Measurements from ENCODE around the gene PKNOX1.
A peak's percentile ranks its signal among the peaks of the same experiment; 100 is the strongest.
"Not testable (repeated sequence)": the region's sequence is repeated elsewhere in the genome, so short reads cannot be mapped to it uniquely, and the experiment has no call there.

PKNOX1 gene

DNA sequence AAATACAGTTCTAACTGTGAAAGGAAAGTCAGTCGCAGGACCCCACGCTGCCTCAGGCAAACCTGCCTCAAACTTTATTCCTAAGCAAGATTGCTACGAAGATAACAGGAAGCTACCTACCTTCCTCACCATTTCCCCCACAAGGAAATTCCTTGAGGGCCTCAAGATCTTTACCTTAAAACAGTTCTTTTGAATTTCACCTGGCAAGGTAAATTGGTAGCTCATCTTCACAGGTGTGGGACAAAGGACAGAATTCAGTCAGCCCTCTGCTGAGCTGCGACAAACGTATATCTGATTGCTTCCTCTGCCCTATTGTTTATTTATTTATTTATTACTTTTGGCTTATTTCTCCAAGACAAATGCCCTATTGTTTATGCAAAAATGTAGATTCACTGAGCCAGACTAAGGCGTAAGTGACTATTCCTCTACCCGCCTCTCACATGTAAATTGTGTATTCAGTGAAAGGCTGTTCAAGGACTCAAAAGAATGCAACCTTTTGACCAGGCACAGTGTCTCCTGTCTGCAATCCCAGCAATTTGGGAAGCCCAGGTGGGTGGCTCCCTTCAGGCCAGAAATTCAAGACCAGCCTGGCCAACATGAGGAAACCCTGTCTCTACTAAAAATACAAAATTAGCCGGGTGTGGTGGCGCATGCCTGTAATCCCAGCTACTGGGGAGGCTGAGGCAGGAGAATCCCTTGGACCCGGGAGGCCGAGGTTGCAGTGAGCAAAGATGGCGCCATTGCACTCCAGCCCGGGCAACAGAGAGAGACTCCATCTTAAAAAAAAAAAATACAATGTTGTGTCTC, 17.3 kb upstream of the PKNOX1 start:
- DNase-seq (ENCODE audit: low read depth): no peak

DNA sequence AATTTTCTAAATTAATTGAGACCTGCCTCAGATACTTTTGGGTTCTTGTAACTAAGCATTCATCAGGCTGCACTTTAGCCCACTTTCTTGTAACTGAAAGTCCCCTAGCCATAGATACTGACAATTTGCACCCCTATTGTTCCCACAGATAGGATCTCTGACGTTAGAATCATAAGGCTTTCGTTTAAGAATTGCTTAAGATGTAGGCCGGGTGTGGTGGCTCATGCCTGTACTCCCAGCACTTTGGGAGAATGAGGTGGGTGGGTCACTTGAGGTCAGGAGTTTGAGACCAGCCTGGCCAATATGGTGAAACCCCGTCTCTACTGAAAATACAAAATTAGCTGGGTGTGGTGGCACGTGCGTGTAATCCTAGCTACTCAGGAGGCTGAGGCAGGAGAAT, 16.2 kb upstream of the PKNOX1 start:
- DNase-seq (ENCODE audit: low read depth): not testable (repeated sequence)

DNA sequence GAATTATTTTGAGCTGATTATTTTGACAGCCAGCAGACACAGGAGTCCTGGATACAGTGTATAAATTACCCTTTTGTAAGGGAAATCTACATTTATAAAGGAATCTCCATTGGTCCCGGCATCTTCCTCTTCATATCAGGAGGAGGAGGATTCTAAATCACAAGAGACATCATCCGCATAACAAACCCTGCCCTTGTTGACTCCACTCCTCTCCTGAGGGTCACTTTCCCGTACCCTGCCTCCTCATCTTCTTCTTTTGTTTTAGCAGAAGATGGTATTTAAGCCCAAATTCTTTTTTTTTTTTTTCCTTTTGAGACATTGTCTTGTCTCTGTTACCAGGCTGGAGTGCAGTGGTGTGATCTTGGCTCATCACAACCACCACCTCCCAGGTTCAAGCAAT, 14.6 kb upstream of the PKNOX1 start:
- no peak for DNase-seq (ENCODE audit: low read depth)

DNA sequence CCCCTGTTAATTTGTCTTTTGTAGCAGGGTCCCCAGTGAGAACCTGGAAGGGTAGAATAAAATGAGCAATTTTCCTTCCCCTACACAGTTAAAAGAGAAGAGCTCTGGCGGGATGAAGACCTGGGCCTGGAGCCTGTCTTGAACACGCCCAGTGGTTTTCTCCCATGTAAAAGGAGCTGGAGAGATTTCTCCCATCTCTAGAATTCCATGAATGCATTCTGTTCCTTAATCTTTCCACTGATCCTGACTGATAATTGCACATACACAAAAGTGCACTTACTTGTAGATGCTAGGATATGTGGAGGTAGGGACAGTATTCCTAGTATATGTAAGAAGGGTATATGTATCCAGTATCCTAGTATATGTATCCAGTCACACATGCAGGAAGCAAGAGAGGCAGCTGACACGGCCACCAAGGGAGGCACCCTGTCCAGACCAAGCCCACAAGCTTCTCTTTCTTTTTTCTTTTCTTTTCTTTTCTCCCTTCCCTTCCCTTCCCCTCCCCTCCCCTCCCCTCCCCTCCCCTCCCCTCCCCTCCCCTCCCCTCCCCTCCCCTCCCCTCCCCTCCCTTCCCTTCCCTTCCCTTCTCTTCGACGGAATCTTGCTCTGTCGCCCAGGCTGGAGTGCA, 11.9 kb upstream of the PKNOX1 start:
- DNase-seq (ENCODE audit: low read depth): no peak

DNA sequence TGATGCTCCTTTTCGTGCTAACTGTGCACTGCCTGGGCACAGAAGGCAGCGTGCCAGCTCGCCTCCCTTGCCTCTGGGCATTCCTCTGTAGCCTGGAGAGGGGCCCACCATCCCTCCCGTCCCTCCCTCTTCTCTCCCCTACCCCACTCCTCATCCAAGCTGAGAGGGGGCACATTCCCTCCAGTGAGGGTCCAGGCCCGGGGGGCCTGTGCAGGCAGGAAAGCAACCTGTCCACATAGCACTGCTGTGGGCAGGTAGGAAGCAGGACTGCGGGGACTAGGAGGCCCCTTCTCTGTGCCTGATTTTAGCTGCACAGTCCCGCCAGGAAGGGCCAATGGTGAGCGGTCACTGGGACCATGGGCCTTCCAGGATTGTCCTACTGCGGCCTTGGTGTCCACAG, 10.3 kb upstream of the PKNOX1 start:
- DNase-seq (ENCODE audit: low read depth): no peak

DNA sequence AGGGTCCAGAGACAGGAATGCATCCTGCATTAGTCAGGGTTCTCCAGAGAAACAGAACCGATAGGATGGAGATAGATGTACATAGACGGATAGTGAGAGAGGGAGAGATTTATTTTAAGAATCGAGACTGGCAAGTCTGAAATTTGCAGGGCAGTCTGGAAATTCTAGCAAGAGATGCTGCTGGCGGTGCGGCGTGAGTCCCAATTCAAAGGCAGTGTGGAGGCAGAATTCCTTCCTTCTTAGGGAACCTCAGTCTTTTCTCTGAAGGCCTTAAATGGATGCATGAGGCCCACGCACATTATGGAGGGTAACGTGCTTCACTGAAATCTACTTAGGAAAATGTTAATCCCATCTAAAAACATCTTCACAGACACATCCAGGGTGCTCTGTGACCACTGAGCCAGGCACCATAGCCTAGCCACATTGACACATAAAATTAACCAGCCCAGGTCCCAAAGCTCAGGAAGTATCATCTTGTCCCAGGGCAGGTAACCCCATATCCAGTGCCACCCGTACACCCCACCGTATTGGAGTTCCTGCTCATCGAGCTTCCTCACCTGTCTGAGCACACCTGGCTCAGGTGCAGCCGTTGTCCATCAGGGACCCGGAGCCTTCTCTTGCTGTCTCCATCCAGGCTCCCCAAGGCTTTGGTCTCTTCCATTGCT, 9.7 kb upstream of the PKNOX1 start:
- DNase-seq (ENCODE audit: low read depth): no peak

DNA sequence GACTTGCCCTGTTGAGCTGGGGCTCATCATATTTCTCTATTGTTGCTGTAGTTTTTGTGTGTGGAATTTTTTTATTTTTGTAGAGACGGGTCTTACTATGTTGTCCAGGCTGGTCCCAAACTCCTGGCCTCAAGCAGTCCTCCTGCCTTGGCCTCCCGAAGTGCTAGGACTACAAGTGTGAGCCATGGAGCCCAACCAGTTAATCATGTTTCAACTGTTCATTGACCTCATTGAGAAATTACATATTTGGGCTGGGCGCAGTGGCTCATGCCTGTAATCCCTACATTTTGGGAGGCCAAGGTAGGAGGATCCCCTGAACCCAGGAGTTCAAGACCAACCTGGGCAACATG, 9.2 kb upstream of the PKNOX1 start:
- DNase-seq (ENCODE audit: low read depth): no peak

DNA sequence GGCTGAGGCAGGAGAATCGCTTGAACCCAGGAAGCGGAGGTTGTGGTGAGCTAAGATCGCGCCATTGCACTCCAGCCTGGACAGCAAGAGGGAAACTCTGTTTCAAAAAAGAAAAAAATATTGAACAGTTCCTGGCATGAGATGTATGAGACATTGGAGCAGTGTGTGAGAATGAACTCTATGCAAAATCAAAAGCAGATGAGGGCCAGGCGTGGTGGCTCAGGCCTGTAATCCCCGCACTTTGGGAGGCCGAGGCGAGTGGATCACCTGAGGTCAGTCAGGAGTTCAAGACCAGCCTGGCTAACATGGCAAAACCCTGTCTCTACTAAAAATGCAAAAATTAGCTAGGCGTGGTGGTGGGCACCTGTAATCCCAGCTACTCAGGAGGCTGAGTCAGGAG, 6.7 kb upstream of the PKNOX1 start:
- not testable (repeated sequence) for DNase-seq (ENCODE audit: low read depth)

DNA sequence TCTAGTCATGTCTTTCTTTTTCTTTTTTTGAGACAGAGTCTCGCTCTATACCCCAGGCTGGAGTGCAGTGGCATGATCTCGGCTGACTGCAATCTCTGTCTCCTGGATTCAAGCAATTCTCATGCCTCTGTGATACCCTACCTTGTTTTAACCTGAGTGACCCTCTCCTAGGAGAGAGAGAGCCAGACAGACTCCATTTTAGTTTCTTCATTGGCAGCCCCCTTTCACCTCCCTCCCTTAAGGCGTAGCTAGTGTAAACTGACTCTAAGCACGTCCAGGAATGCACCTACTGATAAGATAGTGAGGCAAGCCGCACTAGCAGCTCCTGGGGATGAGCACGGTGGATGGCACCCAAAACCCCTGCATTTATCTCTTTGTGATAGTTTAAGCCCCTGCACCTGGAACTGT, 5.2 kb upstream of the PKNOX1 start:
- no peak for DNase-seq (ENCODE audit: low read depth)

DNA sequence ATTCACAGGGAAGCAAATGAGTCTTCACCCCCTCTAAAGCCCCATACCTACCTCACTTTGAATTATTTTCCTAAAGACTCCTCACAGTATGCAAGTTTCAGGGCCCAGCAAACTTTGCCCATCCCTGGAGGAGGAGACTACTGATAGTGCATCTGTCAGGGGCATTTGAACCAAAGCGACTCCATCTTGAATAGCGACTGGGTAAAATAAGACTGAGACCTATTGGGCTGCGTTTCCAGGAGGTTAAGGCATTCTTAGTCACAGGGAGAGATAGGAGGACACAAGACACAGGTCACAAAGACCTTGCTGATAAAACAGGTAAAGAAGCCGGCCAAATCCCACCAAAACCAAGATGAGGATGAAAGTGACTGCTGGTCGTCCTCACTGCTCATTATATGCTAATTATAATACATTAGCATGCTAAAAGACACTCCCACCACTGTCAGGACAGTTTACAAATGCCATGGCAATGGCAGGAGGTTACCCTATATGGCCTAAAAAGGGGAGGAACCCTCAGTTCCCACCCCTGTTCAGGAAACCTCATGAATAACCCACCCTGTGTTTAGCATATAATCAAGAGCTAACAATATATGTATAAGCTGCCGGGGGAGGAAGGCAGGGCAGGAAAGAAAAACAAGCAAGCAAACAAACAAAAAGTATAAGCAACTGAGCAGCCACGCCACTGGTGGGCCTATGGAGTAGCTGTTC, 3.3 kb upstream of the PKNOX1 start:
- no peak for DNase-seq (ENCODE audit: low read depth)

DNA sequence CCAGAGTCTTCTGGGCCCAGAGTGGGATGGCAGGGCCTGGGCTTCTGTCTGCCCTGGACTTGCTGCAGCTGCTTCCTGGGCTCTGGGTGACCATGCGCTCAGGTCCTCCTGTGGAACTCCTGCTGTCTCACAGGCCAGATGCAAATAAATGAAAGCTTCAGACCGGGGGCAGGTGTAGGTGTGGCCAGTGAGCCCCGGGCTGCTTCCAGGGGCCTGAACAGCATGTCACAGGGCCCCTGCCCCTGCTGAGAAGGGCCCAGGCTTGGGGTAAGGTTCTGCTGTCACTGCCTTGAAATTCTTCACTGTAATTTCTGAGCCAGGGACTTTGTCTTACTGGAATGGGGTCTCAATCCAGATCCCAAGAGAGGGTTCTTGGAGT, 2.5 kb upstream of the PKNOX1 start:
- no peak for DNase-seq (ENCODE audit: low read depth)

DNA sequence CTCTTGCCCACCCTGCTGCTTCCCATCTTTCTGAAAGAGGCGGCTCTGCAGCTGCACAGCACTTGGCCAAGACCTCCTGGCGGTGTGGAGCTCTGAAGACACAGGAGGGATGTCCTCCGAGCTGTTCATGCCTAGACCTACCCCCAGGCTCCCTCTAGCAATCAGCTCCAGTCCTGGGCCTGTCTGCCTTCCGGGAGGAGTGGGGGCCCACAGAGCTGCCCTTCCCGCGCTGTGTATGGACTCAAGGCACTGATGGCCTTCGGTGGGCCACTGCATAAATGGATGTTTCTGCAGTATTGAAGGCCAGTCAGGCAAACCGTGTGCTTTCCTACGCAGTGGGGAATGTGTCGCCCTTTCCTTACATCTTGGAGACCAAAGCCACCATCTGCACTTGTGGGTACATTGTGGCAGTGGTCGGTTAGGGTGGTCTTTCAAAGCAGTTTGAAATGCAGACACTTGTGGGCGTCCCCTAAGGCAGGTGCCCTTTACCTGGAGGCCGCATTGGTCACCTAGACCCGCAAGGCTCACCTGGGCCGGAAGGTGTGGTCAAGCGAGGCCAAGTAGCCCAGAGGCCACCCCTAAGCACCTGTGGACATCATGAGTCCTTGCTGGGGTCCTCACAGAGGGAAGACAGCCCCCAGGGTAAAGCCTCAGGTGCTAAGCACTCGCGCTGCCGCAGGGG, 912 bp upstream of the PKNOX1 start:
- no peak for DNase-seq (ENCODE audit: low read depth)

DNA sequence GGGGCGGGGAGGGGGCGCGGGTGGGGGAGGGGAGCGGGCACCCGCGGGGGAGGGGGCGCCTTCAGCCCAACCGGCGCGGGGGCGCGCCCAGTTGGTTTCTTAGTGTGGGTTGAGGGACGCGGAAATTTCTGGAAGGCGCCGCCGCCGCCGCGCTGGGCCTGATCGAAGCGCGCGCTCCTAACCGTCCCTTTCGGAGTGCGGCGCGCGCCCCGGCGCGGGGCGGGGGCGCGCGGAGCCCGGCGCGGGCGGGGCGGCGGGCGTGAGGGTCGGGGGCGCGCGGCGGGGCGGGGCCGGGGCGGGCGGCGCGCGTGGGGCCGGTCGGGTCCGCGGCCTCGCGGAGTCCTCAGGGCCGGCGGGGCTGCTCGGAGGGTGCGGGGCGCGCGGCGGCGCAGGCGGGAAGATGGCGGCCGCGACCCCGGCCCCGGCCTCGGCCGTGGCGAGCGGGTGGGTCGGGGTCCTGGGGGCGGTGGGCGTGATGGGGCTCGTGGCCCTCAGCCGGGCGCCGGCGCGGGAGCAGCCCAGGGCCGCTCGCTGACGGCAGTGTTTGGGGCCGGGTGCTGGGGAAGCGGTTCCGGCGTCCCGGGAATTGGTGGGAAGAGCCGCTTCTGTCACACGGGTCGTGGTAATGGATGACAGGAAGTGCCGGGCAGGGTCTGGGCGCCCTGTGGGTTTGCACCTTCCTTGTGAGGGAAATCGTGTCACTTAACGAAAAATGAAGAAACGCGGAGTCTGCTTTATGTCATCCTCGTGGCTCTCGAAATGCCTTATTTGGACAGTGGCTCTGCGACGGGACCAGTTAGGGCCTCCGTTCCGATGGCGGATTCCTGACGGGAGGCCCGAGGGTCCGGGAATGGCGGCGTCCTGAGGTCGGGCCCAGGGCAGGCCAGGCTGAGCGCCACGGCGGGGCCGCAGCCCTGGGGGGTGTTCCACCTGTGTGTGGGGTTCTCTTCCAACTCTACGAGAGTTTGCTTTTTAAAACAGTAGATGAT, 764 bp downstream of the PKNOX1 start:
- DNase-seq (ENCODE audit: low read depth): peak; percentile 63

DNA sequence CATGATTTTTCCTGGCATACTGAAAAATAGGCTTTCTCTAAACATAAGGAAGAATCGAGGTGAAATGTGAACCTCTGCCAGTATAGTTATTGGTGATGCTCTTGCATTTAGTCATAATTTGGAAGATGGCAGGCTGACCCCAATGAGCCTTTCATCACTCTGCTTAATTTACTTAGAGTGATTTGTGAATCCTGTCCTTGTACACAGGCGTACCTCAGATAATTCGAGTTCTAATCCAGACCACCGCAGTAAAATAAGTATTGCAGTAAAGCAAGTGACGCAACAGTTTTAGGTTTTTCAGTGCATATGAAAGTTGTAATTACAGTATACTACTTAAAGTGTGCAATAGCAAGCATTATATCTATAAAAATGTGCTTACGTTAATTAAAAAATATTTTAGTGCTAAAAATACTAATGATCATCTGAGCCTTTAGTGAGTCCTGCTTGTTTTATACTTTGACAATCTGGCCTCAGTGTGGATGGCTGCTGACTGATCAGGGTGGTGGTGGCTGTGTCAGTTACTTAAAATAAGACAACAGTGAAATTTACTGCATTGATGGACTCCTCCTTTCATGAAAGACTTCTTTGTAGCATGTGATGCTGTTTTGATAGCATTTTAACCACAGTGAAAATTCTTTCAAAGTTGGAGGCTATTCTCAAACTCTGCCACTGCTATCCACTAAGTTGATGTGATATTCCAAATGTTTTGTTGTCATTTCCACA, 1.7 kb downstream of the PKNOX1 start:
- no peak for DNase-seq (ENCODE audit: low read depth)

DNA sequence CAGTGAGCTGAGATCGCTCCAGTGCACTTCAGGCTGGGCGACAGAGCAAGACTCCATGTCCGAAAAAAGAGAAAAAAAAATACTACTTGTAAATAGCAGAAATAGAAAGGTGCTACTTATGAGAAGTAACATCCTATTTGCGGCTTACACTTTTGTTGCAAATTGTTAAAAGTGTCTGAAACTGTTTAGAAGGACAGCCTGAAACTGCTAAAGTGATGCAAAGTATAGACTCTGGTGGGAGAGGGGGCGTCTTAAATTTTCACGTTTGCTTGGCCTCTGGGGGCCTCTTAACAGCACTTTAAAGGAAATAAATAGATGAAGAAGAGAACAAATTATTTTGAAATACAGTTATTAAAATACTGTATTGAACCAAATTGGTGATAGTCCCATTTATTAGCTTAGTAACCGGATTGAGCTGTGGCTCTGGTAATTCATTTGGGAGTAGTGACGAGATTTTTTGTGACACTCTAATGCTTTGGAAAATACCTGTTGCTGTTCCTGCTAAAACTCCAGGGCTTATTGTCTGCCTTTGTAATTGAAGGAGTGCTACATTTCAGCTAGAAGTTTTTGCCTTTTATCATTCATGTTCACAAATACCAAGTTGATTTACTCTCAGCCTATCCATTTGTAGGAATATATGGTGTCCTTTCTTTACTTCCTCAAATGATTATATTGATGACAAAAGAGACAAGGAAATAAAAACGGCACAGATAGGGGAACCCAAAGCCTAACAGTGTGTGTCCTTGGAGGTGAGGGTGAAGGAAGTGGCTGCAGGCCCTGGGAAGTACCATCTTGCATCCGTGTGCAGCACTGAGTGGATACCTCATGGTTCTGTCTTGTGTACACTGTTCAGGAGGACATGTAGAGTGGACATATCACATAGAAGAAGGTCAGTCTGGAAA, 6.2 kb downstream of the PKNOX1 start:
- DNase-seq (ENCODE audit: low read depth): no peak

DNA sequence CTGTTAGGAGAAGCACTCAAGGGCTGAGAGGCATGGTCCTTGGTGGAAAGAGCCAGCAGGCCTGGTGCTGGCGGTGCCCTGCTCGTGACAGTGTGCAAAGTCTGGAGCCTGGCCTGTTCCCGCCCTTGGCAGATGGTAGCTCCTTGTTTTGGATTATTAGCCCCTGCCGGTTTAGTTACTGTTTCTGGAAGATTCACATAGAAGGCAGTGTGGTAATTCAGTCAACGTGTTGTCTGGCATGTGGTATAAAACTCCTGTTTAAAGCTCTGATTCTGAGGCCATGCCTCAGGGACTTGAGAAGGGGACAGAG, 6.8 kb downstream of the PKNOX1 start:
- DNase-seq (ENCODE audit: low read depth): no peak

DNA sequence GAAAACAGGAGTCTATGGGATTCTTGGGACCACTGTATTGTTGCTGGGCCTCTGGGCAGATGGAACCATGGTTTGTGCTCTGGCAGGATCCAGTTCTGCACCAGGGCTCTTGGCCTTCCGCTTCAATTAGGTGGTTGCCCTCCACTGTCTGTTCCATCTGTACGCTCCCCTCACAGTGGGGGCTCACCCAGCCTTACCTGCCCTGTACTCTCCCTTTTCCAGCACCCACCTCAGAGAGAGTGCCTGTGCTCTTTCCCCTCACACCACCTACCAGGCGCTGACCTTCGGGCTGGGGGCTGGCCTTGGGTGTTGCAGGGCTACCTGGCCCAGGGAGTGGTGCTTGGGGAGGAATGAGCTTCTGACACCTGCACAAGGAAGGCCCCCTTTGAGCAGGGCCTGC, 7.5 kb downstream of the PKNOX1 start:
- DNase-seq (ENCODE audit: low read depth): no peak

DNA sequence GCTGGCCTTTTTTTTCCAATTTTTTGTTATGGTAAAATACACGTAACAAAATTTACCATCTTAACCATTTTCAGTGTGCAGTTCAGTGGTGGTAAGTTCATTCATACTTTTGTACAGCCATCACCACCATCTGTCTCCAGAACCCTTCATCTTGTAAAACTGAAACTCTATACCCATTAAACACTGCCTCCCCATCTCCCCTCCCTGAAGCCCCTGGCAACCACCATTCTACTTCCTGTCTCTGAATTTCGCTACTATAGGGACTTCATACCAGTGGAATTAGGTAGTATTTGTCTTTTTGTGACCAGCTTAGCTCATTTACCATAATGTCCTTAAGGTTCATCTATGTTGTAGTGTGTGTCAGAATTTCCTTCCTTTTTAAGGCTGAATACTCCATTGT, 8.7 kb downstream of the PKNOX1 start:
- no peak for DNase-seq (ENCODE audit: low read depth)

DNA sequence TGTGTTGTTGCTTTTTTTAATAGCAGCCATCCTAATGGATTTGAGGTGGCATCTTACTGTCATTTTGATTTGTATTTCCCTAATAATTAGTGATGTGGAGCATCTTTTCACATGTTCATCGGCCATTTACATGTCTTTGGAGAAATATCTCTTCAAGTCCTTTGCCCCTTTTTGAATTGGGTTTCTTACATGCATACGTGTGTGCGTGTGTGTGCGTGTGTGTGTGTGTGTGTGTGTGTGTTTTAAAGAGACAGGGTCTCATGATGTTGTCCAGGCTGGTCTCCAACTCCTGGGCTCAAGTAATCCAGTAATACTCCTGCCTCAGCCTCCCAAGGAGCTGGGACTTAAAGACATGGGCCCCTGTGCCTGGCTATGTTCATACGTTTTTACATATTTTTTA, 9.5 kb downstream of the PKNOX1 start:
- no peak for DNase-seq (ENCODE audit: low read depth)

Data from ELR (cell line).